Tibial artery (tissue), 4 donors: Measurements from ENCODE around the gene NCOR1.
A peak's percentile ranks its signal among the peaks of the same experiment; 100 is the strongest.
"Not testable (repeated sequence)": the region's sequence is repeated elsewhere in the genome, so short reads cannot be mapped to it uniquely, and the experiment has no call there.

Experiments
- DNase-seq, 2 donors: peaks; one replicate each; pipeline ENCODE4 v3.0.0-alpha.2; 2019
- H3K27ac ChIP-seq, 2 donors: fragments of 200-600 bp; sonication (generic) in 1 of 2; 1 replicate in 1 of 2; 2 replicates in 1 of 2; pipeline ENCODE4 v1.5.1; 2018 to 2019; ENCODE audit warnings: mild to moderate bottlenecking in 1 of 2
- H3K27me3 ChIP-seq, 2 donors: fragments of 200-600 bp; sonication (generic) in 1 of 2; one replicate each; pipeline versions ENCODE4 v1.5.1 to v1.6.0; 2016 to 2019
- H3K36me3 ChIP-seq, 3 donors: fragments of 200-600 bp; sonication (generic) in 2 of 3; one replicate each; pipeline ENCODE4 v1.5.1; 2016 to 2019; ENCODE audit warnings: mild to moderate bottlenecking in 2 of 3
- H3K4me1 ChIP-seq, 4 donors: fragments of 200-600 bp; sonication (generic) in 2 of 4; 1 replicate in 3 of 4; 2 replicates in 1 of 4; pipeline ENCODE4 v1.5.1; 2016 to 2019
- H3K4me3 ChIP-seq, 2 donors: fragments of 200-600 bp; sonication (generic) in 1 of 2; 1 replicate in 1 of 2; 2 replicates in 1 of 2; pipeline ENCODE4 v1.5.1; 2018 to 2019; ENCODE audit warnings: mild to moderate bottlenecking in 2 of 2
- H3K9me3 ChIP-seq, 3 donors: fragments of 200-600 bp; sonication (generic) in 1 of 3; one replicate each; pipeline ENCODE4 v1.5.1; 2016 to 2019
- intact Hi-C: fragments of 100-400 bp; cut with DNase I; formaldehyde crosslinking; loops from one replicate; pipeline ENCODE4 v1.15.0; 2023; ENCODE audit warnings: low total_unique reads
- TF ChIP-seq, protein P1 (sequence below), 2 experiments: fragments of 200-600 bp in 1 of 2; fragments of 450-650 bp in 1 of 2; IDR thresholded peaks; one replicate each; pipeline ENCODE4 v1.5.1; 2017 to 2019; ENCODE audit warnings: antibody characterized with exemption in 2 of 2, mild to moderate bottlenecking in 1 of 2, moderate library complexity in 1 of 2

NCOR1 gene

GRCh38 chr17:16199093-16199492 lies 16.2 kb downstream of the NCOR1 start:
- Histone ChIP-seq H3K27me3 (no peaks in the 10 kb centered on the region), H3K4me1 (peaks cover 0 to 55% (median 34%) of the 10 kb centered on the region in 4 donors), H3K9me3 (no peaks in the 10 kb centered on the region), H3K36me3 (peaks cover 0 to 7% (median under 1%) of the 10 kb centered on the region in 3 donors), H3K4me3 (no peak overlapping the region), H3K27ac (peak overlapping the region in 1 of 2 donors; percentile 21)
- intact Hi-C loops: no loop called here
- DNase-seq: no peak
- TF ChIP-seq, protein P1, sequence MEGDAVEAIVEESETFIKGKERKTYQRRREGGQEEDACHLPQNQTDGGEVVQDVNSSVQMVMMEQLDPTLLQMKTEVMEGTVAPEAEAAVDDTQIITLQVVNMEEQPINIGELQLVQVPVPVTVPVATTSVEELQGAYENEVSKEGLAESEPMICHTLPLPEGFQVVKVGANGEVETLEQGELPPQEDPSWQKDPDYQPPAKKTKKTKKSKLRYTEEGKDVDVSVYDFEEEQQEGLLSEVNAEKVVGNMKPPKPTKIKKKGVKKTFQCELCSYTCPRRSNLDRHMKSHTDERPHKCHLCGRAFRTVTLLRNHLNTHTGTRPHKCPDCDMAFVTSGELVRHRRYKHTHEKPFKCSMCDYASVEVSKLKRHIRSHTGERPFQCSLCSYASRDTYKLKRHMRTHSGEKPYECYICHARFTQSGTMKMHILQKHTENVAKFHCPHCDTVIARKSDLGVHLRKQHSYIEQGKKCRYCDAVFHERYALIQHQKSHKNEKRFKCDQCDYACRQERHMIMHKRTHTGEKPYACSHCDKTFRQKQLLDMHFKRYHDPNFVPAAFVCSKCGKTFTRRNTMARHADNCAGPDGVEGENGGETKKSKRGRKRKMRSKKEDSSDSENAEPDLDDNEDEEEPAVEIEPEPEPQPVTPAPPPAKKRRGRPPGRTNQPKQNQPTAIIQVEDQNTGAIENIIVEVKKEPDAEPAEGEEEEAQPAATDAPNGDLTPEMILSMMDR (IDR thresholded peaks at IDR 0.05): no peak

GRCh38 chr17:16197276-16197675 lies 18.1 kb downstream of the NCOR1 start:
- intact Hi-C loops: no loop called here
- Histone ChIP-seq H3K27me3 (no peaks in the 10 kb centered on the region), H3K27ac (no peak overlapping the region), H3K36me3 (peaks cover 7 to 18% (median 13%) of the 10 kb centered on the region in 3 donors), H3K9me3 (no peaks in the 10 kb centered on the region), H3K4me1 (peaks cover 0 to 42% (median 24%) of the 10 kb centered on the region in 4 donors), H3K4me3 (no peak overlapping the region)
- no peak for DNase-seq
- TF ChIP-seq, protein P1 (IDR thresholded peaks at IDR 0.05): no peak

- H3K9me3 ChIP-seq, H3K27me3 ChIP-seq, H3K4me3 ChIP-seq, DNase-seq, intact Hi-C loops, H3K27ac ChIP-seq: not testable (repeated sequence)
- H3K4me1 ChIP-seq: peaks cover 0 to 12% (median 7%) of the 10 kb centered on the region in 4 donors
- peaks cover 7 to 28% (median 20%) of the 10 kb centered on the region in 3 donors for H3K36me3 ChIP-seq
Measured at GRCh38 chr17:16194307-16194835, 21.0 kb downstream of the NCOR1 start.

DNA sequence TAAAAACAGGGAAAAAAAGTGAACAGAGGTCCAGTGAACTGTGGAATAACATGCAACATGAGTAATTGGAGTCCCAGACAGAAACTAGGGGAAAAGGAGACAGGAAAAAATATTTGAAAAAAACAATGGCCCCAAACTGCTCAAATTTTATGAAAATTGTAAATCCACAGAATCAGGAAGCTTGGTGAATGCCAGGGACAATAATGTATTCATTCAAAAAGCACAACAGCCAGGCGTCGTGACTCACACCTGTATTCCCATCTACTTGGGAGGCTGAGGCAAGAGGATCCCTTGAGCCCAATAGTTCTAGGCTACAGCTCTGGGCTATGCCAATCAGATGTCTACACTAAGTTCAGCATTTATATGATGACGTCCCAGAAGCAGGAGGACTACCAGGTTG lies 23.7 kb downstream of the NCOR1 start:
- Histone ChIP-seq H3K36me3 (peaks cover 7 to 28% (median 20%) of the 10 kb centered on the region in 3 donors), H3K4me1 (peaks cover 0 to 7% (median 2%) of the 10 kb centered on the region in 4 donors), H3K27me3 (no peaks in the 10 kb centered on the region), H3K9me3 (no peaks in the 10 kb centered on the region), H3K4me3 (no peak overlapping the region), H3K27ac (no peak overlapping the region)
- DNase-seq: no peak
- TF ChIP-seq, protein P1 (IDR thresholded peaks at IDR 0.05): no peak
- intact Hi-C loops: no loop called here

- TF ChIP-seq, protein P1 (IDR thresholded peaks at IDR 0.05): no peak
- intact Hi-C loops: no loop called here
- Histone ChIP-seq H3K27me3 (no peaks in the 10 kb centered on the region), H3K4me1 (peaks cover 0 to 7% (median 2%) of the 10 kb centered on the region in 4 donors), H3K27ac (no peak overlapping the region), H3K9me3 (no peaks in the 10 kb centered on the region), H3K4me3 (no peak overlapping the region), H3K36me3 (peaks cover 9 to 31% (median 20%) of the 10 kb centered on the region in 3 donors)
- no peak for DNase-seq
Measured at GRCh38 chr17:16190703-16191360, 24.5 kb downstream of the NCOR1 start.

DNA sequence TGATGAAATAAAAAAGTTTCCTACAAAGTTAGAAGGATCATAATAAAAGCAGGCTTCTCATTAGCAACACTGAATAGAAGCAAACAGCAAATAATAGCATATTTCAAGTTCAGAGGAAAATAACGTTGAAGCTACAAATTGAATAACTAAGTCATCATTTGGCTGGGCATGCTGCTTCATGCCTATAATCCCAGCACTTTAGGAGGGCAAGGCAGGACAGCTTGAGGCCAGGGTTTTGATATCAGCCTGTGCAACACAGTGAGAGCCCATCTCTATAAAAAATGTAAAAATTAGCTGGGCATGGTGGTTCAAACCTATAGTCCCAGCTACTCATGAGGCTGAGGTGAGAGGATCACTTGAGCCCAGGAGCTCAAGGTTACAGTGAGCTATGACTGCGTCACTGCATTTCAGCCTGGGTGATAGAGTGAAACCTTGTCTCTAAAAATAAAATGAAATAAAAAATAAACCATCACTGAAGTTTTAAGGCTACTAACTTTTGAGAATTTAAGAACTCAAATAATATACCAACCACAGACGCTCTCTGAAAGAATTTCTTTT lies 25.5 kb downstream of the NCOR1 start:
- no peak overlapping the region for H3K27ac ChIP-seq

More for the DNA sequence above, 25.5 kb downstream of the NCOR1 start:
- H3K4me3 ChIP-seq: no peak overlapping the region
- H3K36me3 ChIP-seq: peaks cover 12 to 34% (median 20%) of the 10 kb centered on the region in 3 donors
- intact Hi-C loops: no loop called here
- H3K9me3 ChIP-seq: no peaks in the 10 kb centered on the region
- H3K4me1 ChIP-seq: peaks cover 0 to 7% (median 2%) of the 10 kb centered on the region in 4 donors
- TF ChIP-seq, protein P1 (IDR thresholded peaks at IDR 0.05): no peak
- no peaks in the 10 kb centered on the region for H3K27me3 ChIP-seq
- no peak for DNase-seq
